DOHH2 (cell line): ENCODE data around the gene REC114.

Experiments
- H3F3A ChIP-seq: fragments of 200-600 bp; sonication (generic), shearing (Covaris generic); 2 replicates; pipeline ENCODE4 v1.6.0; 2016; ENCODE audit warnings: antibody characterized with exemption, mild to moderate bottlenecking; ENCODE audit not compliant: control insufficient read depth, insufficient read depth
- H3K27ac ChIP-seq: fragments of 200-600 bp; sonication (generic); 2 replicates; pipeline ENCODE4 v1.5.1; 2014; ENCODE audit warnings: low read depth, mild to moderate bottlenecking, low read length, moderate library complexity
- H3K27me3 ChIP-seq: fragments of 200-600 bp; sonication (generic); 2 replicates; pipeline ENCODE4 v1.6.1; 2014; ENCODE audit warnings: mild to moderate bottlenecking, low read length, mixed read lengths; ENCODE audit not compliant: control insufficient read depth
- H3K36me3 ChIP-seq: fragments of 200-600 bp; sonication (generic); 2 replicates; pipeline ENCODE4 v1.6.1; 2014; ENCODE audit warnings: mild to moderate bottlenecking, low read length, moderate library complexity, mixed read lengths; ENCODE audit not compliant: control insufficient read depth
- H3K4me1 ChIP-seq: fragments of 200-600 bp; sonication (generic); 2 replicates; pipeline ENCODE4 v1.6.1; 2014; ENCODE audit warnings: mild to moderate bottlenecking, low read length, mixed read lengths; ENCODE audit not compliant: control insufficient read depth
- H3K4me2 ChIP-seq: fragments of 200-600 bp; sonication (generic); 2 replicates; pipeline ENCODE4 v1.6.0; 2014; ENCODE audit warnings: mild to moderate bottlenecking, low read length, moderate library complexity
- H3K4me3 ChIP-seq: fragments of 200-600 bp; sonication (generic); 2 replicates; pipeline ENCODE4 v1.5.1; 2014; ENCODE audit warnings: mild to moderate bottlenecking, low read length, mixed read lengths
- H3K79me2 ChIP-seq: fragments of 200-600 bp; sonication (generic); 2 replicates; pipeline ENCODE4 v1.6.1; 2014; ENCODE audit warnings: mild to moderate bottlenecking, low read length, mixed read lengths; ENCODE audit not compliant: control insufficient read depth
- H3K9me2 ChIP-seq: fragments of 200-600 bp; sonication (generic); replicated peaks from 2 replicates; pipeline ENCODE4 v1.6.1; 2014; ENCODE audit warnings: mild to moderate bottlenecking, low read length, mixed read lengths; ENCODE audit not compliant: control insufficient read depth
- H3K9me3 ChIP-seq: fragments of 200-600 bp; sonication (generic); 2 replicates; pipeline ENCODE4 v1.6.1; 2014; ENCODE audit warnings: antibody characterized with exemption, low read length, mixed read lengths; ENCODE audit not compliant: control insufficient read depth, insufficient read depth
- H4K20me1 ChIP-seq: fragments of 200-600 bp; sonication (generic); 2 replicates; pipeline ENCODE4 v1.6.0; 2014; ENCODE audit warnings: low read depth, mild to moderate bottlenecking, antibody characterized with exemption, low read length, moderate library complexity; ENCODE audit not compliant: control insufficient read depth, insufficient read depth
- CTCF ChIP-seq: fragments of 200-600 bp; sonication (generic); IDR thresholded peaks from one replicate; pipeline ENCODE4 v1.5.1; 2014; ENCODE audit warnings: antibody characterized with exemption, mild to moderate bottlenecking, low read depth, low read length; ENCODE audit not compliant: poor library complexity, severe bottlenecking
- EZH2phosphoT487 ChIP-seq: fragments of 200-600 bp; sonication (generic); IDR thresholded peaks from 2 replicates; pipeline ENCODE4 v1.6.1; 2017; ENCODE audit warnings: borderline replicate concordance, mild to moderate bottlenecking, antibody characterized with exemption, low read length, moderate library complexity, mixed read lengths

Gene REC114

GRCh38 chr15:73436613-73437012 lies 6.4 kb upstream of the REC114 start:
- Histone ChIP-seq H3K4me2 (no peak overlapping the region), H3F3A (no peaks in the 10 kb centered on the region), H3K9me3 (no peaks in the 10 kb centered on the region), H3K79me2 (no peaks in the 10 kb centered on the region), H3K4me1 (no peaks in the 10 kb centered on the region), H4K20me1 (no peaks in the 10 kb centered on the region), H3K27me3 (peaks cover 3% of the 10 kb centered on the region; the same call in 1 of the 2 replicates), H3K27ac (no peak overlapping the region), H3K4me3 (no peak overlapping the region), H3K36me3 (no peaks in the 10 kb centered on the region), H3K9me2 (no peaks in the 10 kb centered on the region)
- no peak for TF ChIP-seq EZH2phosphoT487
- no peak for TF ChIP-seq CTCF

- no peaks in the 10 kb centered on the region for H3K9me2 ChIP-seq
- H3K4me1 ChIP-seq: no peaks in the 10 kb centered on the region
- no peaks in the 10 kb centered on the region for H3K36me3 ChIP-seq
- H3K4me2 ChIP-seq: no peak overlapping the region
- TF ChIP-seq EZH2phosphoT487: no peak
- no peak for TF ChIP-seq CTCF
- H3F3A ChIP-seq: no peaks in the 10 kb centered on the region
- no peaks in the 10 kb centered on the region for H3K79me2 ChIP-seq
- no peaks in the 10 kb centered on the region for H3K9me3 ChIP-seq
- no peak overlapping the region for H3K4me3 ChIP-seq
- H4K20me1 ChIP-seq: no peaks in the 10 kb centered on the region
- peaks cover 3% of the 10 kb centered on the region; the same call in 1 of the 2 replicates for H3K27me3 ChIP-seq
- no peak overlapping the region for H3K27ac ChIP-seq
These were observed 5.3 kb upstream of the REC114 start for GRCh38 chr15:73437543-73438109.

- Histone ChIP-seq H3K36me3 (no peaks in the 10 kb centered on the region), H4K20me1 (no peaks in the 10 kb centered on the region), H3K4me1 (no peaks in the 10 kb centered on the region), H3K9me3 (no peaks in the 10 kb centered on the region), H3K27me3 (peaks cover 3% of the 10 kb centered on the region; the same call in 1 of the 2 replicates), H3K4me3 (no peak overlapping the region), H3K4me2 (no peak overlapping the region), H3F3A (no peaks in the 10 kb centered on the region), H3K79me2 (no peaks in the 10 kb centered on the region), H3K9me2 (no peaks in the 10 kb centered on the region), H3K27ac (no peak overlapping the region)
- TF ChIP-seq CTCF (no peak), EZH2phosphoT487 (no peak)
These were observed 4.3 kb upstream of the REC114 start for GRCh38 chr15:73438651-73439050.

- H3F3A ChIP-seq: no peaks in the 10 kb centered on the region
- H3K4me2 ChIP-seq: no peak overlapping the region
- no peak overlapping the region for H3K27ac ChIP-seq
- no peaks in the 10 kb centered on the region for H3K9me2 ChIP-seq
- no peaks in the 10 kb centered on the region for H3K4me1 ChIP-seq
- peaks cover 3% of the 10 kb centered on the region; the same call in 1 of the 2 replicates for H3K27me3 ChIP-seq
- no peaks in the 10 kb centered on the region for H4K20me1 ChIP-seq
- no peaks in the 10 kb centered on the region for H3K79me2 ChIP-seq
- H3K9me3 ChIP-seq: no peaks in the 10 kb centered on the region
- TF ChIP-seq EZH2phosphoT487 (no peak), CTCF (no peak)
- H3K4me3 ChIP-seq: no peak overlapping the region
- no peaks in the 10 kb centered on the region for H3K36me3 ChIP-seq
These were observed 2.4 kb upstream of the REC114 start for GRCh38 chr15:73440571-73440970.
